CD4-positive, alpha-beta T cell (primary cell): ENCODE measurements around the gene MTMR2. TPM values are rescaled to one million over a fixed set of nuclear protein-coding genes. Genes with fewer than 3 reads are reported as not detected.

Experiments used
- ATAC-seq: fragments of 200-7000 bp; cut with Tn5 transposase; one replicate; pipeline ENCODE4 v1.10.0; 2022; ENCODE audit warnings: mild to moderate bottlenecking; ENCODE audit not compliant: poor library complexity
- CTCF ChIA-PET: fragments of 350-600 bp; sonication (Branson Sonifier 250); formaldehyde crosslinking; loops from one replicate; lab custom pipeline; 2021; ENCODE audit warnings: antibody characterized with exemption, inconsistent platforms; lab: Charles Lee
- POLR2A ChIA-PET: fragments of 350-600 bp; sonication (Branson Sonifier 250); formaldehyde crosslinking; loops from one replicate; lab custom pipeline; 2021; ENCODE audit warnings: antibody characterized with exemption, inconsistent platforms; lab: Charles Lee
- DNase-seq, 14 experiments: peaks; one replicate each; pipeline ENCODE4 v3.0.0-alpha.2; 2013 to 2020; ENCODE audit warnings: mixed read lengths in 2 of 14
- H3K27ac ChIP-seq, 2 donors: one replicate each; pipeline versions ENCODE4 v1.5.1 to v1.7.0; 2013; ENCODE audit warnings: low read length in 2 of 2, low read depth in 1 of 2, mild to moderate bottlenecking in 1 of 2
- H3K27me3 ChIP-seq, 2 experiments: 1 replicate in 1 of 2; 2 replicates in 1 of 2; pipeline versions ENCODE4 v1.6.1 to v1.7.0; 2013; ENCODE audit warnings: low read length in 2 of 2, control low read depth in 1 of 2, mild to moderate bottlenecking in 1 of 2, moderate library complexity in 1 of 2; ENCODE audit not compliant: insufficient read depth in 2 of 2, control insufficient read depth in 1 of 2
- H3K36me3 ChIP-seq: one replicate; pipeline ENCODE4 v1.6.1; 2013; ENCODE audit warnings: low read length, control low read depth; ENCODE audit not compliant: insufficient read depth
- H3K4me1 ChIP-seq: one replicate; pipeline ENCODE4 v1.6.1; 2013; ENCODE audit warnings: low read length, control low read depth; ENCODE audit not compliant: insufficient read depth
- H3K4me3 ChIP-seq: one replicate; pipeline ENCODE4 v1.5.1; 2013; ENCODE audit warnings: mild to moderate bottlenecking, low read length, moderate library complexity
- H3K9me3 ChIP-seq, 2 experiments: 1 replicate in 1 of 2; 2 replicates in 1 of 2; pipeline versions ENCODE4 v1.6.1 to v1.7.0; 2013; ENCODE audit warnings: low read length in 2 of 2, mild to moderate bottlenecking in 2 of 2, control low read depth in 1 of 2, moderate library complexity in 1 of 2; ENCODE audit not compliant: control insufficient read depth in 1 of 2, insufficient read depth in 1 of 2
- H3K27ac Mint-ChIP-seq: one replicate; pipeline ENCODE4 v1.8.0; 2020; ENCODE audit warnings: mixed read lengths
- H3K27me3 Mint-ChIP-seq: one replicate; pipeline ENCODE4 v1.8.0; 2021; ENCODE audit warnings: mixed read lengths
- H3K36me3 Mint-ChIP-seq: one replicate; pipeline ENCODE4 v1.8.0; 2021; ENCODE audit warnings: low read depth, mixed read lengths
- H3K4me1 Mint-ChIP-seq: one replicate; pipeline ENCODE4 v1.8.0; 2021; ENCODE audit warnings: low read depth, mixed read lengths
- H3K4me3 Mint-ChIP-seq: one replicate; pipeline ENCODE4 v1.8.0; 2020; ENCODE audit warnings: mild to moderate bottlenecking, mixed read lengths
- H3K9me3 Mint-ChIP-seq: one replicate; pipeline ENCODE4 v1.8.0; 2020; ENCODE audit warnings: mixed read lengths
- intact Hi-C, 2 experiments: fragments of 100-400 bp; cut with DNase I in 1 of 2; cut with micrococcal nuclease in 1 of 2; formaldehyde crosslinking; loops; one replicate each; pipeline versions ENCODE4 v1.15.1 to v1.9.0; 2023 to 2025; cut with DNase I, micrococcal nuclease
- total RNA-seq, 174 experiments: library from RNA in 2 of 174; stranded (reverse) in 2 of 174; gene quantifications; one replicate each; pipeline ENCODE4 v1.2.3 and lab custom pipeline; 2021 to 2026
- TF ChIP-seq, protein P1 (sequence below): fragments of 200-600 bp; IDR thresholded peaks from one replicate; pipeline ENCODE4 v1.8.0; 2022; ENCODE audit warnings: antibody characterized with exemption, mild to moderate bottlenecking

Gene MTMR2
- total RNA-seq, 2 experiments from 2014 or later: 6.6 to 6.9 TPM

DNA sequence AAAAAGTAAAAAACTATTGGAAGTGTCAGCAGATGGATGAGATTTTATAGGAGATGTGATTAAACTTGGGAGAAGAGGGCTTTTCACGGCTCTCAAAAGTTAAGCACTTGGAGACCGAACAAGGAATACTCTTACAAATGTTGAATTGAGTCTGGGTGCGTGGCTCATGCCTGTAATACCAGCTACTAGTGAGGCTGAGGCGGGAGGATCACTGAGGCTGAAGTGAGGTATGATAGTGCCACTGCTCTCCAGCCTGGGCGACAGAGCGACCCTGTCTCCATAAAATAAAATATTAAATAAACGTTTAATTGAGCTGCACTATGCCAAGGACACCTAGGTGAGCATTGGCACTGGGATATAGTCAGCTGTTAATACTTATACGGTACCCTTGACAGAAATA lies 131.7 kb downstream of the MTMR2 start:
- peak overlapping the region; percentile 100 for H3K27ac Mint-ChIP-seq
- peak overlapping the region; percentile 96 for H3K4me3 Mint-ChIP-seq
- peaks cover 38% of the 10 kb centered on the region for H3K36me3 Mint-ChIP-seq
- intact Hi-C loops: loop anchor here (2.0 to 10.0 kb wide), 7 partner anchors 220 to 1277 kb away; partner anchors contain the start of genes JRKL (in 2 of the 2), C11orf97 (in 1 of the 2), FUT4 (in 1 of the 2) and SRSF8 (in 1 of the 2)
- no peak for ATAC-seq
- DNase-seq: no peak
- H3K27me3 ChIP-seq: no peaks in the 10 kb centered on the region
- CTCF ChIA-PET: interaction anchor here (1.4 to 1.9 kb wide), 3 partner anchors 12 to 725 kb away, joined by 3 to 7 read pairs (median 5); partner anchors contain the start of gene SRSF8
- H3K27ac ChIP-seq: no peak overlapping the region
- TF ChIP-seq, protein P1, sequence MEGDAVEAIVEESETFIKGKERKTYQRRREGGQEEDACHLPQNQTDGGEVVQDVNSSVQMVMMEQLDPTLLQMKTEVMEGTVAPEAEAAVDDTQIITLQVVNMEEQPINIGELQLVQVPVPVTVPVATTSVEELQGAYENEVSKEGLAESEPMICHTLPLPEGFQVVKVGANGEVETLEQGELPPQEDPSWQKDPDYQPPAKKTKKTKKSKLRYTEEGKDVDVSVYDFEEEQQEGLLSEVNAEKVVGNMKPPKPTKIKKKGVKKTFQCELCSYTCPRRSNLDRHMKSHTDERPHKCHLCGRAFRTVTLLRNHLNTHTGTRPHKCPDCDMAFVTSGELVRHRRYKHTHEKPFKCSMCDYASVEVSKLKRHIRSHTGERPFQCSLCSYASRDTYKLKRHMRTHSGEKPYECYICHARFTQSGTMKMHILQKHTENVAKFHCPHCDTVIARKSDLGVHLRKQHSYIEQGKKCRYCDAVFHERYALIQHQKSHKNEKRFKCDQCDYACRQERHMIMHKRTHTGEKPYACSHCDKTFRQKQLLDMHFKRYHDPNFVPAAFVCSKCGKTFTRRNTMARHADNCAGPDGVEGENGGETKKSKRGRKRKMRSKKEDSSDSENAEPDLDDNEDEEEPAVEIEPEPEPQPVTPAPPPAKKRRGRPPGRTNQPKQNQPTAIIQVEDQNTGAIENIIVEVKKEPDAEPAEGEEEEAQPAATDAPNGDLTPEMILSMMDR: no peak
- POLR2A ChIA-PET: interaction anchor here (1.3 to 5.2 kb wide), 5 partner anchors 561 to 819 kb away, joined by 3 to 145 read pairs (median 76); partner anchors contain the start of genes CWC15, ENDOD1, KDM4D and SESN3
- H3K4me1 ChIP-seq: peaks cover 24% of the 10 kb centered on the region
- no peaks in the 10 kb centered on the region for H3K9me3 Mint-ChIP-seq
- H3K36me3 ChIP-seq: peaks cover 2% of the 10 kb centered on the region
- no peaks in the 10 kb centered on the region for H3K27me3 Mint-ChIP-seq
- H3K4me3 ChIP-seq: no peak overlapping the region
- H3K4me1 Mint-ChIP-seq: peaks cover 64% of the 10 kb centered on the region
- no peaks in the 10 kb centered on the region for H3K9me3 ChIP-seq

DNA sequence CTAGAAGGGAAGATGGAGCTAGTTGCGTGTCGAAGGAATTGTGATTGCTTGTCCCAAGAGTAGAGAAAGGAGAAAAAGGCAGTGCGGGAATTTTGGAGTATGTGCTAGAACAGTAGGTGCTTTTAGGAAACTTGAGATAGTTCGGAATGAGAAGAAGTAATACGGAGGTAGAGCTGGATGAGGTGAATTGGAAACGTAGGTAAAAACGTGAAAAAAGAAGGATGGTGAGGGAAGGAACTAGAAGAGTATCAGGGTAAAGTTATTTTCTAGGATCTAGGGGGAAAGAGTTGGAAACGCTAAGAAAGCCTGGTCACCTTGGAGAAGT lies 132.2 kb downstream of the MTMR2 start:
- TF ChIP-seq, protein P1: no peak
- H3K4me1 ChIP-seq: peaks cover 24% of the 10 kb centered on the region
- ATAC-seq (no peak), DNase-seq (no peak)
- Mint-ChIP-seq H3K27ac (peak overlapping the region; percentile 100), H3K4me3 (peak overlapping the region; percentile 96), H3K4me1 (peaks cover 63% of the 10 kb centered on the region), H3K9me3 (no peaks in the 10 kb centered on the region), H3K27me3 (no peaks in the 10 kb centered on the region), H3K36me3 (peaks cover 41% of the 10 kb centered on the region)
- CTCF ChIA-PET: interaction anchor here (1.9 kb wide), 1 partner anchor 725 kb away, joined by 7 read pairs; the partner anchor contains the start of gene SRSF8
- no peaks in the 10 kb centered on the region for H3K27me3 ChIP-seq
- POLR2A ChIA-PET: interaction anchor here (0.6 to 5.2 kb wide), 7 partner anchors 8 to 818 kb away, joined by 3 to 145 read pairs (median 52); partner anchors contain the start of genes CWC15, ENDOD1, KDM4D and SESN3
- peaks cover 4% of the 10 kb centered on the region for H3K36me3 ChIP-seq
- peak overlapping the region; percentile 93 for H3K4me3 ChIP-seq
- intact Hi-C loops: loop anchor here (2.0 to 10.0 kb wide), 8 partner anchors 221 to 1277 kb away; partner anchors contain the start of genes JRKL (in 2 of the 2), C11orf97 (in 1 of the 2), FUT4 (in 1 of the 2) and SRSF8 (in 1 of the 2)
- H3K27ac ChIP-seq: no peak overlapping the region
- no peaks in the 10 kb centered on the region for H3K9me3 ChIP-seq

DNA sequence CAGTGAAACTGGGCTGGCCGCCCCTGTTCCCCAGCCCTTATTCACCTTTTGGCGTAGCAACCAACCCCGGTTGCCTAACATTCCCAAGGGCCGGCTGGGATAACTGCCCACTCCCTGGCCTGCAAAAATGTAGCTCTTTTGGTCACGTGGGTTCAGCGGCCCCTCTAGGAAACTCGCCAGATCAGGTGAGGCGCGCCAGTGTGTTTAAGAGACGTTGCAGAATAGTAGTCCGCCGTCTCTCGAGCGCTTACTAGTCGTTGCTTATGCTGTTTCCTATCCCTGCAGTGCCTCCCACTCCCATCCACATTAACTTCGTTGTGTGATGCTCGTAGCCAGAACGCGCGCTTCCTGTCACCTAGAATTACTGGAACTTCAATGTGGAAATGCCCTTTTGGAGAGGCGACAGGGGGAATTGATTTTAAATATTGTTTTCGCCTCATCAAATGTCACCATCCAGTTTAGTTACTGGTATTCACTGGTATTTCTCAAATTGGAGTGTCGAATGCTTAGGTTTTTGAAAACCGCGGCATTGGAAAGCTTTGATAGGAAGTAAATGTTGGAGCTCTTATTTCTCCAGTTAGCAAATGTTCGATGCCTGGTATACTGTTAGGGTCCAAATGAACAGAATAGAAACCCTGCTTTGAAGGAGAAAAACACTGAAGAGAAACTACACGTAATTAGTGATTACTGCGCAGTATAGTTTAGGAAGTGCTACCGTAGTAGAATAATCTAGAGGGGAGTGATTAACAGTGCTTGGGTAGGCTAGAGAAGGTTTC lies 132.8 kb downstream of the MTMR2 start:
- no peaks in the 10 kb centered on the region for H3K9me3 Mint-ChIP-seq
- H3K27me3 Mint-ChIP-seq: no peaks in the 10 kb centered on the region
- Histone ChIP-seq H3K4me1 (peaks cover 24% of the 10 kb centered on the region), H3K36me3 (peaks cover 10% of the 10 kb centered on the region), H3K27me3 (no peaks in the 10 kb centered on the region), H3K27ac (peak overlapping the region; percentile 99 to 100), H3K9me3 (no peaks in the 10 kb centered on the region), H3K4me3 (peak overlapping the region; percentile 93)
- intact Hi-C loops: loop anchor here (1.0 to 10.0 kb wide), 8 partner anchors 221 to 1276 kb away; partner anchors contain the start of genes C11orf97 (in 1 of the 2), FUT4 (in 1 of the 2), JRKL (in 1 of the 2) and SRSF8 (in 1 of the 2)
- peak overlapping the region; percentile 100 for H3K27ac Mint-ChIP-seq
- peak overlapping the region; percentile 96 for H3K4me3 Mint-ChIP-seq
- TF ChIP-seq, protein P1: no peak
- POLR2A ChIA-PET: interaction anchor here (0.6 to 5.2 kb wide), 34 partner anchors 9 to 1662 kb away, joined by 3 to 145 read pairs (median 10); partner anchors contain the start of genes CCDC82, CWC15, ENDOD1 and FUT4
- no peak for ATAC-seq
- peaks cover 47% of the 10 kb centered on the region for H3K36me3 Mint-ChIP-seq
- CTCF ChIA-PET: interaction anchor here (1.2 to 1.6 kb wide), 4 partner anchors 637 to 1168 kb away, joined by 3 to 4 read pairs (median 3); partner anchors contain the start of genes CWC15 and KDM4D
- H3K4me1 Mint-ChIP-seq: peaks cover 60% of the 10 kb centered on the region
- peak; percentile 8 to 70 (median 44) for DNase-seq
